Neuronal stem cell (in vitro differentiated cells): ENCODE data around the gene SLC6A1.

ENCODE experiments used
- DNase-seq: peaks from one replicate; pipeline ENCODE4 v3.0.0-alpha.2; 2013; ENCODE audit warnings: low spot score
- H2AFZ ChIP-seq: one replicate; pipeline ENCODE4 v1.6.1; 2013; ENCODE audit warnings: mild to moderate bottlenecking, low read length, inconsistent platforms
- H2AK5ac ChIP-seq: 2 replicates; pipeline ENCODE4 v1.6.1; 2013; ENCODE audit warnings: low read depth, mild to moderate bottlenecking, inconsistent platforms, low read length, moderate library complexity, mixed read lengths
- H2BK120ac ChIP-seq: 2 replicates; pipeline ENCODE4 v1.6.1; 2013; ENCODE audit warnings: low read depth, mild to moderate bottlenecking, inconsistent platforms, low read length, moderate library complexity, mixed read lengths
- H2BK12ac ChIP-seq: one replicate; pipeline ENCODE4 v1.6.1; 2013; ENCODE audit warnings: low read length, inconsistent platforms
- H2BK15ac ChIP-seq: 2 replicates; pipeline ENCODE4 v1.6.1; 2013; ENCODE audit warnings: mild to moderate bottlenecking, low read length, inconsistent platforms, mixed read lengths
- H2BK5ac ChIP-seq: one replicate; pipeline ENCODE4 v1.6.1; 2013; ENCODE audit warnings: inconsistent platforms, mild to moderate bottlenecking, low read length, moderate library complexity
- H3K14ac ChIP-seq: one replicate; pipeline ENCODE4 v1.6.1; 2013; ENCODE audit warnings: low read length, inconsistent platforms
- H3K18ac ChIP-seq: 2 replicates; pipeline ENCODE4 v1.6.1; 2013; ENCODE audit warnings: low read length, inconsistent platforms
- H3K23ac ChIP-seq: 2 replicates; pipeline ENCODE4 v1.6.1; 2013; ENCODE audit warnings: low read depth, mild to moderate bottlenecking, mixed read lengths, low read length, inconsistent platforms; ENCODE audit not compliant: poor library complexity
- H3K27ac ChIP-seq: replicated peaks from 3 replicates; pipeline ENCODE4 v1.5.1; 2013; ENCODE audit warnings: low read length, inconsistent platforms
- H3K27me3 ChIP-seq, 3 experiments: 2 replicates each; pipeline ENCODE4 v1.6.1; 2013; ENCODE audit warnings: low read length in 3 of 3, mild to moderate bottlenecking in 2 of 3, inconsistent platforms in 1 of 3, low read depth in 1 of 3, mixed read lengths in 1 of 3, moderate library complexity in 1 of 3; ENCODE audit not compliant: control insufficient read depth in 3 of 3, insufficient read depth in 3 of 3
- H3K36me3 ChIP-seq, 2 donors: replicated peaks in 1 of 2; 2 replicates each; pipeline ENCODE4 v1.6.1; 2013; ENCODE audit warnings: low read length in 2 of 2; ENCODE audit not compliant: control insufficient read depth in 2 of 2, insufficient read depth in 2 of 2
- H3K4ac ChIP-seq: 2 replicates; pipeline ENCODE4 v1.6.1; 2013; ENCODE audit warnings: inconsistent platforms, mild to moderate bottlenecking, low read length, moderate library complexity
- H3K4me1 ChIP-seq, 2 donors: 1 replicate in 1 of 2; 2 replicates in 1 of 2; pipeline ENCODE4 v1.6.1; 2013; ENCODE audit warnings: low read length in 2 of 2, low read depth in 1 of 2; ENCODE audit not compliant: control insufficient read depth in 2 of 2, insufficient read depth in 1 of 2
- H3K4me2 ChIP-seq: one replicate; pipeline ENCODE4 v1.6.1; 2013; ENCODE audit warnings: mild to moderate bottlenecking, low read length, inconsistent platforms; ENCODE audit not compliant: insufficient read depth, poor library complexity, severe bottlenecking
- H3K4me3 ChIP-seq, 2 donors: 2 replicates each; pipeline ENCODE4 v1.5.1; 2013; ENCODE audit warnings: low read length in 2 of 2, mild to moderate bottlenecking in 2 of 2, inconsistent platforms in 1 of 2, moderate library complexity in 1 of 2
- H3K79me1 ChIP-seq: one replicate; pipeline ENCODE4 v1.6.1; 2013; ENCODE audit warnings: low read depth, mild to moderate bottlenecking, inconsistent platforms, low read length, moderate library complexity
- H3K9ac ChIP-seq: one replicate; pipeline ENCODE4 v1.6.1; 2013; ENCODE audit warnings: mild to moderate bottlenecking, low read depth, low read length, inconsistent platforms; ENCODE audit not compliant: poor library complexity
- H3K9me3 ChIP-seq, 2 donors: replicated peaks in 1 of 2; 2 replicates each; pipeline versions ENCODE3 to v1.6.1; 2013; ENCODE audit warnings: low read length in 2 of 2, mild to moderate bottlenecking in 2 of 2, inconsistent platforms in 1 of 2, low read depth in 1 of 2, mixed read lengths in 1 of 2, moderate library complexity in 1 of 2; ENCODE audit not compliant: control insufficient read depth in 2 of 2, insufficient read depth in 1 of 2
- H4K8ac ChIP-seq: one replicate; pipeline ENCODE4 v1.6.1; 2013; ENCODE audit warnings: low read depth, mild to moderate bottlenecking, inconsistent platforms, low read length, moderate library complexity
- H4K91ac ChIP-seq: one replicate; pipeline ENCODE4 v1.6.1; 2013; ENCODE audit warnings: low read length, low read depth, mild to moderate bottlenecking, inconsistent platforms; ENCODE audit not compliant: poor library complexity
- WGBS, 2 donors: extraction: QIAGEN DNeasy Blood & Tissue Kit; methylation state at CpG; one replicate each; pipeline ENCODE4 v1.1.7; 2013; ENCODE audit warnings: missing lambda C conversion rate in 2 of 2, mixed read lengths in 1 of 2; ENCODE audit not compliant: insufficient read length in 2 of 2, insufficient replicate concordance in 1 of 2; ENCODE audit errors: extremely low coverage in 2 of 2; 5-methylcytosine and 5-hydroxymethylcytosine counted together

Gene SLC6A1

GRCh38 chr3:11020764-11021163, 28.2 kb downstream of the SLC6A1 start:
- Histone ChIP-seq H3K4me1 (no peaks in the 10 kb centered on the region), H4K91ac (no peak overlapping the region), H4K8ac (no peak overlapping the region), H2BK15ac (no peak overlapping the region), H3K4ac (no peak overlapping the region), H3K9me3 (no peaks in the 10 kb centered on the region), H3K23ac (no peak overlapping the region), H3K27ac (no peak overlapping the region), H3K4me2 (no peak overlapping the region), H2BK5ac (no peak overlapping the region), H2BK12ac (no peak overlapping the region), H3K36me3 (no peaks in the 10 kb centered on the region), H3K79me1 (no peaks in the 10 kb centered on the region), H3K4me3 (no peak overlapping the region), H3K18ac (no peak overlapping the region), H3K9ac (no peak overlapping the region), H2AK5ac (no peak overlapping the region), H3K27me3 (no peaks in the 10 kb centered on the region), H2AFZ (no peak overlapping the region), H3K14ac (no peak overlapping the region), H2BK120ac (no peak overlapping the region)
- no peak for DNase-seq
- WGBS, 2 donors = no CpG with 5 or more reads among the region's 2 CpGs

- Histone ChIP-seq H2BK120ac (no peak overlapping the region), H3K36me3 (no peaks in the 10 kb centered on the region), H2BK15ac (no peak overlapping the region), H3K23ac (no peak overlapping the region), H3K14ac (no peak overlapping the region), H4K8ac (no peak overlapping the region), H2AFZ (no peak overlapping the region), H3K18ac (no peak overlapping the region), H3K4me2 (no peak overlapping the region), H2BK5ac (no peak overlapping the region), H3K9me3 (peaks cover 0 to 3% of the 10 kb centered on the region in 2 donors), H3K9ac (no peak overlapping the region), H3K4ac (no peak overlapping the region), H2BK12ac (no peak overlapping the region), H3K79me1 (no peaks in the 10 kb centered on the region), H3K27ac (no peak overlapping the region), H3K4me3 (no peak overlapping the region), H3K4me1 (no peaks in the 10 kb centered on the region), H2AK5ac (no peak overlapping the region), H4K91ac (no peak overlapping the region), H3K27me3 (peaks cover 0 to 2% (median 0%) of the 10 kb centered on the region in 3 experiments)
- whole genome bisulfite sequencing, 2 donors = no CpG with 5 or more reads among the region's 8 CpGs
- DNase-seq = no peak
Observed at GRCh38 chr3:11021611-11022011, 29.1 kb downstream of the SLC6A1 start.

GRCh38 chr3:11022115-11022514, 29.6 kb downstream of the SLC6A1 start:
- peak overlapping the region; percentile 25 for H3K14ac ChIP-seq
- H3K4ac ChIP-seq = no peak overlapping the region
- no peak overlapping the region for H3K23ac ChIP-seq
- H2BK5ac ChIP-seq = peak overlapping the region; percentile 67
- H2AK5ac ChIP-seq = no peak overlapping the region
- no peak overlapping the region for H4K91ac ChIP-seq
- H3K36me3 ChIP-seq = no peaks in the 10 kb centered on the region
- H4K8ac ChIP-seq = no peak overlapping the region
- no peaks in the 10 kb centered on the region for H3K4me1 ChIP-seq
- no peak overlapping the region for H2AFZ ChIP-seq
- H3K27me3 ChIP-seq = peaks cover 0 to 2% (median 0%) of the 10 kb centered on the region in 3 experiments
- no peak overlapping the region for H3K27ac ChIP-seq
- no peak overlapping the region for H3K4me2 ChIP-seq
- H2BK12ac ChIP-seq = no peak overlapping the region
- no peaks in the 10 kb centered on the region for H3K79me1 ChIP-seq
- peaks cover 0 to 3% of the 10 kb centered on the region in 2 donors for H3K9me3 ChIP-seq
- H3K18ac ChIP-seq = peak overlapping the region; percentile 30
- H3K4me3 ChIP-seq = no peak overlapping the region
- H2BK15ac ChIP-seq = no peak overlapping the region
- no peak overlapping the region for H2BK120ac ChIP-seq
- WGBS, 2 donors = no CpG with 5 or more reads among the region's 10 CpGs
- no peak for DNase-seq
- peak overlapping the region; percentile 10 for H3K9ac ChIP-seq

GRCh38 chr3:11024181-11024580, 31.6 kb downstream of the SLC6A1 start:
- no peaks in the 10 kb centered on the region for H3K4me1 ChIP-seq
- WGBS, 2 donors = no CpG with 5 or more reads among the region's 4 CpGs

More at GRCh38 chr3:11024181-11024580, 31.6 kb downstream of the SLC6A1 start:
- no peak overlapping the region for H3K27ac ChIP-seq
- H3K18ac ChIP-seq = no peak overlapping the region
- H3K4me3 ChIP-seq = no peak overlapping the region
- H3K79me1 ChIP-seq = no peaks in the 10 kb centered on the region
- no peaks in the 10 kb centered on the region for H3K36me3 ChIP-seq
- no peak overlapping the region for H2AK5ac ChIP-seq
- DNase-seq = no peak
- no peak overlapping the region for H4K91ac ChIP-seq
- H2BK12ac ChIP-seq = no peak overlapping the region
- no peak overlapping the region for H3K14ac ChIP-seq
- H2BK5ac ChIP-seq = no peak overlapping the region
- H3K9me3 ChIP-seq = peaks cover 0 to 9% of the 10 kb centered on the region in 2 donors
- H2AFZ ChIP-seq = no peak overlapping the region
- H3K23ac ChIP-seq = no peak overlapping the region
- H3K9ac ChIP-seq = no peak overlapping the region
- no peak overlapping the region for H4K8ac ChIP-seq
- H3K27me3 ChIP-seq = peaks cover 0 to 2% (median 0%) of the 10 kb centered on the region in 3 experiments
- H2BK120ac ChIP-seq = no peak overlapping the region
- H3K4ac ChIP-seq = no peak overlapping the region
- H2BK15ac ChIP-seq = no peak overlapping the region
- no peak overlapping the region for H3K4me2 ChIP-seq
